Neural progenitor cell (in vitro differentiated cells): ENCODE results near the gene ZNF653. TPM values are rescaled to one million over a fixed set of nuclear protein-coding genes. Genes with fewer than 3 reads are reported as not detected.

Experiments
- DNase-seq: peaks from one replicate; pipeline ENCODE4 v3.0.0-alpha.2; 2016; ENCODE audit warnings: low spot score
- H2AFZ ChIP-seq: fragments of 200-600 bp; sonication (generic); replicated peaks from 2 replicates; pipeline ENCODE4 v1.6.1; 2016; ENCODE audit warnings: antibody characterized with exemption
- H3F3A ChIP-seq: fragments of 200-600 bp; sonication (generic); 2 replicates; pipeline ENCODE4 v1.6.1; 2016; ENCODE audit warnings: antibody characterized with exemption, low read depth
- H3K27ac ChIP-seq: fragments of 200-600 bp; sonication (generic); 2 replicates; pipeline ENCODE4 v1.5.1; 2016; ENCODE audit warnings: mild to moderate bottlenecking
- H3K27me3 ChIP-seq: fragments of 200-600 bp; sonication (generic); 2 replicates; pipeline ENCODE4 v1.6.1; 2016; ENCODE audit warnings: mild to moderate bottlenecking, moderate library complexity
- H3K36me3 ChIP-seq: fragments of 200-600 bp; sonication (generic); 2 replicates; pipeline ENCODE4 v1.5.1; 2016
- H3K4me1 ChIP-seq: fragments of 200-600 bp; sonication (generic); 2 replicates; pipeline ENCODE4 v1.6.1; 2016; ENCODE audit warnings: mixed run types
- H3K4me2 ChIP-seq: fragments of 200-600 bp; sonication (generic); 2 replicates; pipeline ENCODE4 v1.6.1; 2016
- H3K4me3 ChIP-seq: fragments of 200-600 bp; sonication (generic); 2 replicates; pipeline ENCODE4 v1.5.1; 2016
- H3K79me2 ChIP-seq: fragments of 200-600 bp; sonication (generic); 2 replicates; pipeline ENCODE4 v1.6.1; 2016; ENCODE audit warnings: low read depth
- H3K9ac ChIP-seq: fragments of 200-600 bp; sonication (generic); 2 replicates; pipeline ENCODE4 v1.6.1; 2016
- H3K9me3 ChIP-seq: fragments of 200-600 bp; sonication (generic); 2 replicates; pipeline ENCODE4 v1.5.1; 2016; ENCODE audit warnings: low read depth
- H4K20me1 ChIP-seq: fragments of 200-600 bp; sonication (generic); 2 replicates; pipeline ENCODE4 v1.6.1; 2016; ENCODE audit warnings: low read depth
- H3K27ac Mint-ChIP-seq: 3 replicates; pipeline ENCODE4 v1.8.0; 2021; ENCODE audit warnings: mixed read lengths
- H3K27me3 Mint-ChIP-seq: 2 replicates; pipeline ENCODE4 v1.8.0; 2022; ENCODE audit warnings: low read depth, mild to moderate bottlenecking, inconsistent platforms, moderate library complexity, mixed read lengths; ENCODE audit not compliant: insufficient read depth
- H3K36me3 Mint-ChIP-seq: 3 replicates; pipeline ENCODE4 v1.8.0; 2021; ENCODE audit warnings: mixed read lengths
- H3K4me1 Mint-ChIP-seq: 3 replicates; pipeline ENCODE4 v1.8.0; 2021; ENCODE audit warnings: mixed read lengths
- H3K4me3 Mint-ChIP-seq: 3 replicates; pipeline ENCODE4 v1.8.0; 2021; ENCODE audit warnings: mild to moderate bottlenecking, moderate library complexity, mixed read lengths
- H3K9me3 Mint-ChIP-seq: 3 replicates; pipeline ENCODE4 v1.8.0; 2020; ENCODE audit warnings: mixed read lengths
- EZH2 ChIP-seq: fragments of 200-600 bp; sonication (generic); IDR thresholded peaks from 2 replicates; pipeline ENCODE4 v1.6.1; 2017; ENCODE audit warnings: antibody characterized with exemption, mild to moderate bottlenecking, moderate library complexity
- EZH2phosphoT487 ChIP-seq: fragments of 200-600 bp; sonication (generic); IDR thresholded peaks from 2 replicates; pipeline ENCODE4 v1.6.1; 2017; ENCODE audit warnings: antibody characterized with exemption
- total RNA-seq: library from RNA; depleted of rRNA; stranded (reverse); fragments of >200 nt; gene quantifications from 2 replicates; pipeline ENCODE4 v1.2.3, GENCODE V29; 2015; ENCODE audit warnings: low replicate concordance
- TF ChIP-seq, protein P1 (sequence below): fragments of 200-600 bp; sonication (generic); IDR thresholded peaks from 2 replicates; pipeline ENCODE4 v1.5.1; 2017; ENCODE audit warnings: antibody characterized with exemption, mild to moderate bottlenecking

ZNF653 gene
- total RNA-seq, 1 donor from 2014 or later: 3.4 TPM

DNA sequence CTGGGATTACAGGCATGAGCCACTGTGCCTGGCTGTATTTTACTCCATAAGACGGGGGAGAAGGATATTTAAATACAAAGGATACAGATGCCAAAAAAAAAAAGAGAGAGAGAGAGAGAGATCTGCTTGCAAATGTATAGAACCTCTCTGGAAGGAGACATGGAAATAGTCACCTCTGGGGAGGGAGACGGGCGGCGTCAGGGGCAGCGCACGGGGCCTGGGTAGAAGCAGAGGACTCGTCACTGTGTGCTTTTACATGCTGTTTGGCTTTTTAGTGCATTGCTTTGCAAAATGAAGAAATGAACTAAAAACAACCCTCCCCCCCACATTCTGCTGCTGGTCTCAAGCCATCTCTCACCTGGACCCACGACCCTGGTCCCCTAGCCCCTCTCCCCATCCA lies 4.8 kb upstream of the ZNF653 start:
- peaks cover 7% of the 10 kb centered on the region for H3K4me1 Mint-ChIP-seq
- H3K27me3 Mint-ChIP-seq: peaks cover 6% of the 10 kb centered on the region
- Histone ChIP-seq H3K9me3 (no peaks in the 10 kb centered on the region), H2AFZ (no peak overlapping the region), H3K4me2 (no peak overlapping the region), H3K36me3 (no peaks in the 10 kb centered on the region), H4K20me1 (no peaks in the 10 kb centered on the region), H3K9ac (no peak overlapping the region), H3F3A (peaks cover 6% of the 10 kb centered on the region), H3K27me3 (no peaks in the 10 kb centered on the region), H3K4me3 (no peak overlapping the region), H3K27ac (no peak overlapping the region), H3K79me2 (no peaks in the 10 kb centered on the region), H3K4me1 (no peaks in the 10 kb centered on the region)
- DNase-seq: no peak
- H3K9me3 Mint-ChIP-seq: no peaks in the 10 kb centered on the region
- no peak overlapping the region for H3K4me3 Mint-ChIP-seq
- no peak overlapping the region for H3K27ac Mint-ChIP-seq
- TF ChIP-seq, protein P1, sequence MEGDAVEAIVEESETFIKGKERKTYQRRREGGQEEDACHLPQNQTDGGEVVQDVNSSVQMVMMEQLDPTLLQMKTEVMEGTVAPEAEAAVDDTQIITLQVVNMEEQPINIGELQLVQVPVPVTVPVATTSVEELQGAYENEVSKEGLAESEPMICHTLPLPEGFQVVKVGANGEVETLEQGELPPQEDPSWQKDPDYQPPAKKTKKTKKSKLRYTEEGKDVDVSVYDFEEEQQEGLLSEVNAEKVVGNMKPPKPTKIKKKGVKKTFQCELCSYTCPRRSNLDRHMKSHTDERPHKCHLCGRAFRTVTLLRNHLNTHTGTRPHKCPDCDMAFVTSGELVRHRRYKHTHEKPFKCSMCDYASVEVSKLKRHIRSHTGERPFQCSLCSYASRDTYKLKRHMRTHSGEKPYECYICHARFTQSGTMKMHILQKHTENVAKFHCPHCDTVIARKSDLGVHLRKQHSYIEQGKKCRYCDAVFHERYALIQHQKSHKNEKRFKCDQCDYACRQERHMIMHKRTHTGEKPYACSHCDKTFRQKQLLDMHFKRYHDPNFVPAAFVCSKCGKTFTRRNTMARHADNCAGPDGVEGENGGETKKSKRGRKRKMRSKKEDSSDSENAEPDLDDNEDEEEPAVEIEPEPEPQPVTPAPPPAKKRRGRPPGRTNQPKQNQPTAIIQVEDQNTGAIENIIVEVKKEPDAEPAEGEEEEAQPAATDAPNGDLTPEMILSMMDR: no peak
- TF ChIP-seq EZH2phosphoT487 (no peak), EZH2 (no peak)
- H3K36me3 Mint-ChIP-seq: peaks cover 7% of the 10 kb centered on the region

DNA sequence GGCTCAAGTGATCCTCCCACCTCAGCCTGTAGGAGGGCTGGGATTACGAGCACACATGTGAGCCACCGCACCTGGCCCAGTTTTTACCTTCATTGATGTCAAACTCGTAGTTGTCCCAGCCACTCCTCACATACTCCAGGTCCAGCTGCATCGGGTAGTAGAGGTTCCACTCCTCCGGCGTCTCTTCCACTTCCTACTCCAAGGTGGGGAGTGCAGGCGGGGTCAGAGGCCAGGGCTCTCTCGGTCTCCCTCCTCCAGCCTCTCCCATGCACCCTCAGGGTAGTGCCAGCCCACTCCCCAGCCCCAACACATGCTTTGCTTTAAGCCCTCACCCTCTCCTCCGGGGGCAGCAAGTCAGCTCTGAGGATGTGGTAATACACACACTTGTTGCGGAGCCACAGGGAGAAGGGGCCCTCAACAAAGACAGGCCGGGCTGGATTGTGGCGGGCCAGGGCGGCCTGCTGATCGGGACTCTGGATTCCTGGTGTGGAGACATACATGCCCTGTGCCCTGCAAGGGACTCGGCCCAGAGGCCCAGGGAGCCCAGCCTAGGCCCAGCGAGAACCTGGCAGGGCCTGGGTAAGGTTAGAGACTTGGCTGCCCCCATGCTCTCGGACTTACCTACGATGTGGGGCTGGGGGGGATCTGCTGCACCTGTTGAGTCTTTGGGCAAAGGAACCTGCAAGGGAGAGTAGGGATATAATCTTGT lies 1.9 kb upstream of the ZNF653 start:
- H3K27me3 ChIP-seq: no peaks in the 10 kb centered on the region
- peaks cover 10% of the 10 kb centered on the region for H3K36me3 Mint-ChIP-seq
- H3K9me3 ChIP-seq: no peaks in the 10 kb centered on the region
- DNase-seq: no peak
- H4K20me1 ChIP-seq: no peaks in the 10 kb centered on the region
- TF ChIP-seq EZH2 (no peak), EZH2phosphoT487 (no peak)
- TF ChIP-seq, protein P1: no peak
- H3K4me3 ChIP-seq: no peak overlapping the region
- H3K79me2 ChIP-seq: peaks cover 18% of the 10 kb centered on the region
- no peaks in the 10 kb centered on the region for H3K9me3 Mint-ChIP-seq
- peaks cover 9% of the 10 kb centered on the region for H3K27me3 Mint-ChIP-seq
- no peak overlapping the region for H2AFZ ChIP-seq
- H3K36me3 ChIP-seq: no peaks in the 10 kb centered on the region
- no peak overlapping the region for H3K4me2 ChIP-seq
- peak overlapping the region; percentile 30 for H3K4me3 Mint-ChIP-seq
- H3F3A ChIP-seq: peaks cover 10% of the 10 kb centered on the region
- H3K27ac ChIP-seq: no peak overlapping the region
- no peak overlapping the region for H3K9ac ChIP-seq
- peaks cover 14% of the 10 kb centered on the region for H3K4me1 Mint-ChIP-seq
- H3K27ac Mint-ChIP-seq: no peak overlapping the region
- no peaks in the 10 kb centered on the region for H3K4me1 ChIP-seq

DNA sequence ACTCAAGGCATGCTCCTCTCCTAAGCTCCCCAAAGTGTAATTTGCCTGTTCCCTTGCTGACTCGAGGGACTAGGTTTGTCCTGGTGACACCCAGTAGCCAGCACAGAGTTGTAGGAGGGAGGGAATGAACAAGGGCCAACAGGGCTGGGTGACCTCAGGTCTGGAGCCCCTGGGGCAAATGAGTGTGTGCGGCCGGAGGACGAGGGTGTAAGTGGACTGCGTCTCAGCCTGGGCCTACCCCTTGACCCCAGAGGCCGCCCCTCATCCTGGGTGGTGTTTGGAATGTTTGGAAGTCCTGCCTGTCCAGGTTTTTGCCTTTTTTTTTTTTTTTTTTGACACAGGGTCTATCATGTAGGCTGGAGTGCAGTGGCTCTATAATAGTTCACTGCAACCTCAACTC lies 1.3 kb upstream of the ZNF653 start:
- Histone ChIP-seq H3K27ac (no peak overlapping the region), H3K4me3 (no peak overlapping the region), H2AFZ (no peak overlapping the region), H3K9me3 (no peaks in the 10 kb centered on the region), H3K27me3 (no peaks in the 10 kb centered on the region), H3K9ac (no peak overlapping the region), H3K79me2 (peaks cover 18% of the 10 kb centered on the region), H3F3A (peaks cover 10% of the 10 kb centered on the region), H4K20me1 (no peaks in the 10 kb centered on the region), H3K4me2 (no peak overlapping the region), H3K36me3 (no peaks in the 10 kb centered on the region), H3K4me1 (no peaks in the 10 kb centered on the region)
- no peak overlapping the region for H3K27ac Mint-ChIP-seq
- H3K4me3 Mint-ChIP-seq: peak overlapping the region; percentile 91
- TF ChIP-seq EZH2: no peak
- TF ChIP-seq, protein P1: no peak
- no peak for TF ChIP-seq EZH2phosphoT487
- peaks cover 8% of the 10 kb centered on the region for H3K36me3 Mint-ChIP-seq
- peaks cover 9% of the 10 kb centered on the region for H3K27me3 Mint-ChIP-seq
- peaks cover 14% of the 10 kb centered on the region for H3K4me1 Mint-ChIP-seq
- H3K9me3 Mint-ChIP-seq: no peaks in the 10 kb centered on the region
- no peak for DNase-seq
